Inferior parietal cortex (tissue), 1 donor: Measurements from ENCODE around the gene TRIM42.

Source experiments
- DNase-seq: peaks from one replicate; pipeline ENCODE4 v3.0.0-alpha.2; 2016; ENCODE audit errors: extremely low spot score

Gene TRIM42

DNA sequence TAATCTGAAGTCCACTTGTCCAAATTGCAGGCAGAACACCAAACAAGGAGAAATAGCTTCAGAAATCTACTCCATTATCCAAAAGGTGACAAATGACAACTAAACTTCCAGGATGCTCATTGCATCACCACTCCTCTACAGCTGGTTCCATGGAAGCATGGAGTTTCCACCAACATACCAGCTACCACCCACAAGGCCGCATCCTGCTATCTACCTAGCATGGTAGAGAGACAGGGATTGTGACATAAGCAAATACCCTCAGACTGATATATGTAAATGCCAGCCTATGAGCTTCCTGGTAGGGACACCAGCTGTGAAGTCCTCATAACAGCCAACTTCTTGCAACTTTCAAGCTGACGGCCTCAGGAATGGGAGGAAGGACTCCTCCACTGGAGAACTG lies at the start of gene TRIM42:
Gene TRIM42, plus strand, starts transcription at position 301 of the 400 bp plus-strand sequence. CDS start 166 bp downstream, outside the sequence.
- DNase-seq = no peak

GRCh38 chr3:140628606-140629005 lies 49.3 kb upstream of the TRIM42 start:
- no peak for DNase-seq

DNA sequence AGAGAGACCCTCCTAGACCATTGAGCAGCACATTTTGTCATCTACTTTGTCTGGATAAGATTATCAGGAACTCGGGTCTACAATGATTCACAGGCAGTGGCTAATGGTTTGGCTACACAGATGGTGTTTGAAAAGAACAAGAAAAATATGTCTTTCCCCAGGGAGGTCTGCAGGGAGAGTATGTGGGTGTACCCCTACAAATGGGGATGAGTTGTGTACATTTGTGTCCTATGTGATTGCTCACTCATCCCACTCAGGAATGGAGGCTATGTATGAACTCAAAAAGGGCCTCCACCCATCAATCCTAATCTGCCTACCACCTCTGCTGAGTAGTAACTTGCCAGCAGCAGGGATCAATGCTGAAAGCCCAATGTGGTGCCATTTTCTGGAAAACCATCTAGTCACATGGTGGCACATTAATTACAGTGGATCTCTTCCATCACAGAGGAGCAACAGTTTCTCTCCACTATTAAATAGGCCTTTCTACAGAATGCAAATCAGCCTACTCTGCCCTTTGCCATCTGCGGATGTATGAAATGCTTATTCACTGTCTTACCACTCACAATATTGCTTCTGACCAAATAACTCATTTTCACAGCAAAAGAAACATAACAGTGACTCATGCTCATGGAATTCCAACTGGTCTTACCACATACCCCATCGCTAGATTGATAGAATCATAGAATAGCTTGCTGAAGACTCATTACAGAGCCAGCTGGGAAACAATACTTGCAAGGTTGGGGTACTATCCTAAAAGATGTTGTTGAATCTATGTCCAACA lies 48.3 kb upstream of the TRIM42 start:
- DNase-seq = no peak

DNA sequence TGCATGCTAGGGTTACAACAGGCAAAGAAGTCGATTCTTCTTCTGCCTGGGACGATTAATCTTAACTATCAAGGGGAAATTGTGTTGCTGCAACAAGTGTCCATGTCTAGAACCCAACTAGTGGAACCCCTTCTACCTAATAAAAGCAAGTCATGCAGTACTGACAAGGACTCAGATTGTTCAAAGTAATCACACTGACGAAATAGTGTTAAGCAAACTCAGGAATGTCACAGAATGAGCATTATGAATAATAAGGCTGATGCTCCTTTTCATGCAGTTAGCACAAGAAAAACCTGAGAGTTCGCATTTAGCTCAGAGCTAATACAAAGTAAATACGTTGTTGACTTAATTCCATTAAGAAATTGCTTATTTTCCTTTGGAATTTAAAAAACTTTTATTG lies 47.5 kb upstream of the TRIM42 start:
- DNase-seq = no peak

DNA sequence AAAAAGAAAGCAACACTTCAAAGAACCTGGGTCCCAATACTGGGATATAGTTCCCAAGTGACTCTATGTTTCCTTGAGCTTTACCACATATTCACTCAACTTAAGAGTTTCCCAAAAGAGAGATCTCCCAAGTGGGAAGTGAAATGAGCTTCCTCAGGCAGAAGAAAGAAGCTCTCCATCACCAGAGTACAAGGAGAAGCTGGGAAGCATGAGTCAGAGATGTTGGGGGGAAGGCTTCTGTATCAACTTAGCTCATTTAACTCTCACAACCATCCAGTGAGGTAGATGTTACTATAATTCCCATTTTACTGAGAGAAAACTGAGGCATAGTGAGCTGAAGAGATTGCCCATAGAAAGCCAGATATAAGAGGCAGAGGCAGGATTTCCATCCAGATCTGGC lies 47.0 kb upstream of the TRIM42 start:
- DNase-seq = no peak

DNA sequence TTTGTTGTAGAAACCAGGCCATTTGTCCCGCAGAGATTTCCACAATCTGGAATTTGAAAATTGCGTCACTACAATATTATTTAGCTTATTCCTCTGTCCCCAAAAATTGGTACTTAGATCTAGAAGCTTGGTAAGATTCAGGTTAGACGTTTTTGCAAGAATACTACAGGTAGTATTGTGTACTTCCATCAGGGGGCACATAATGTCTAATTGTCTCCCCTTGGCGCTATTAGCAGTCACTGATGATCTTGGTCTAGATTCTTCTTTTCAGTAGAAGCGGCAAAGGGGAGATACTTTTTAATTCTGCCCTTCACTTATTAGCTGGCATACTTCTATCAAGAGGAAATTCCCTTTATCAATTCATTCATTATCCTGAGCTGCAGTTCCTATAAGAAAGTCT lies 42.6 kb upstream of the TRIM42 start:
- DNase-seq = no peak

- no peak for DNase-seq
These were observed 41.3 kb upstream of the TRIM42 start for GRCh38 chr3:140636406-140637138.

GRCh38 chr3:140651287-140651686 lies 26.6 kb upstream of the TRIM42 start:
- no peak for DNase-seq

DNA sequence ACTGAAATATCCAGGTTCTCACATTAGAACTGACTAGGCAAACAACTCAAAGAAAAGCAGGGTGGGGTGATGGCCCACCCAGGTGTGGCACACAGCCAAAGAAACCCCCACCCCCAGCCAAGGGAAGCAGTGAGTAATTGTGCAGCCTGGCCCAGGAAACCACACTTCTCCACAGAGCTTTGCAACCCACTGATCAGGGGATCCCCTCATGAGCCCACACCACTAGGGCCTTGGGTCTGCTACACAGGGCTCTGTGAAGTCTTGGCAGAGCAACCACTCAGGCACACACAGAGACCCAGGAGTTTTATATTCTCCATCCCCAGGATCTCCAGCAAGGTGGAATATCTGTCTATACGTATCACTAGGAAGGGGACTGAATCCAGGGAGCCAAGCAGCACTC lies 22.2 kb upstream of the TRIM42 start:
- no peak for DNase-seq

DNA sequence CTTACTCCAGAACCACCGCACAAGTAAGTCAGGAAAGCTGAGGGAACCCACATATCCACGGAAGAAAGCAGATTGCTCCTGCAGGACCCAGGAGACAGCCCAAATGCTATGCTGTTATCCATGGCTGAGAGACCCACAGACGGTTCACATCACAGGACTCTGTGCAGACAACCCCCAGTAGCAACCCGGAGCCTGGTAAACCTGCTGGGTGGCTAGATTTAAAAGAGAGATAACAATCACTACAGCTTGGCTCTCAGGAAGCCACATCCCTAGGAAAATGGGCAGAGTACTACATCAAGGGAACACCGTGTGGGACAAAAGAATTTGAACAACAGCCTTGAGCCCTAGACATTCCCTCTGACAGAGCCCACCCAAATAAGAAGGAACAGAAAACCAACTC lies 13.8 kb upstream of the TRIM42 start:
- DNase-seq = no peak

- DNase-seq = no peak
These were observed 4.7 kb downstream of the TRIM42 start for GRCh38 chr3:140682586-140682985.

DNA sequence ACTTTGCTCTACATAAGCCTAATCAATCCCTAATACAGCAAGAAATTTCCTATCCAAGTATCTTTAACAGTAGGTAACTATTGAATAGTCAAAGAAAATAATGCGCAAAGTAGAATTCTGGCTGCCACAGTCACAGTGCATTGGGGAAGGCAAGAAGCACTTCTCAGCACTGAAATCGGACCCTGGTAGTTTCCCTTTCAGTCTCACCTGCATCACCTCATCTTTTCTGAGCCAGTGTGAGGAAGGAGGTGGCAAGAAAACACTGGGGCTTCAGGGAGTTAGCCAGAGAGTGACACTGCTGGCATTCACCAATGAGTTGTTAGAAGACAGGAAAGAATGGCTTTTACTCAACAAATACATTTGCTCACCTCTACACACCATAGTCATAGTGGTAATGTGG lies 8.3 kb downstream of the TRIM42 start:
- no peak for DNase-seq

DNA sequence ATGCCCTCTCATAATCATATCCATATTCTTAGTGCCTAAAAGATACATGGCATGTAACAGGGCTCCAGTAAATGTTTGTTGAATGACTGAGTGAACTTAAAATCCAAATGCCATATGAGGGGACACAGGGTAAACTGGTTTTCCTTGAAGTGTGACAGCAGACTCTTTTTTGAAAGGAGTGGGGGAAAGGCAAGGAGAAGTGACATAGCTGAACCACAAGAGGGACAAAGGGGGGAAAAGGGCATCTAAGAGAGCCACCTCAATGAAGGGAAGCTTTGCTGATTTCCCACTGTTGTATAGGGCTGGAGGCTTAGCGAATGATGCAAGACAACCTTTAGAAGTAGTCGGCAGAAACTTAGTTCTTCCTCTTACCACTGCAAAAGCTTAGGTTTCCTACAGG lies 9.1 kb downstream of the TRIM42 start:
- no peak for DNase-seq

- no peak for DNase-seq
These were observed 17.6 kb downstream of the TRIM42 start for GRCh38 chr3:140695361-140696061.

DNA sequence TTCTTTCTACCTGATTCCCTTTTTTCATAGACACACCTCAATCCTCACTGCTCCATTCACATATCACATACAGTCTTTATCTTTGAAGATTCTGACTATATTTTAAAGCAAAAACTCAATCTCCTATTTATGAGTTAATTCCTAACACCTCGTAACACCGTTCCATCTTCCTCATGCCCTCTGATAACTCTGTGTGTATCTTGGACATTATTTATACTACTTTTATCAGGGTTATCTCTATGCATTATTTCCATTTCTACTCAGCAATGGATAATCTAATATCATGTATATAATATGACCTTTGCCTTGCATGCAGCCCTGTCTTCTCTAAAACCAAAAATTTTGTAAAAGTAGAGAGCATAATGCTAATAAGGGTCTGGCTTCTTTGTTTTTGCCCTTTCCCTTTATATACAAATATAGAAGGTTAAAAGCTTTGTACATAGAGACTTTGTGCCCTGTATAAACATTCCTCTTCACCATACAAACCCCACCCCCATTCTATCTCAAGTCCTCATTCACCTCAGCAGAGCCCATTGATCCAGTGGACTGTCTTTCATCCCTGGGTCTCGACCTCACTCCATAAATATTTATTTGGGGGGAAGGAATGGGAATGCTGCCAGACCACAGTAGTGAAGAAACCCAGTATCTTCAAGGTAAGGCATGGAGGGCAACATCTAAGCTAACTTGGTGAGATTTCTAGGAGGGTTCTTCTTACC lies 21.8 kb downstream of the TRIM42 start:
- no peak for DNase-seq

DNA sequence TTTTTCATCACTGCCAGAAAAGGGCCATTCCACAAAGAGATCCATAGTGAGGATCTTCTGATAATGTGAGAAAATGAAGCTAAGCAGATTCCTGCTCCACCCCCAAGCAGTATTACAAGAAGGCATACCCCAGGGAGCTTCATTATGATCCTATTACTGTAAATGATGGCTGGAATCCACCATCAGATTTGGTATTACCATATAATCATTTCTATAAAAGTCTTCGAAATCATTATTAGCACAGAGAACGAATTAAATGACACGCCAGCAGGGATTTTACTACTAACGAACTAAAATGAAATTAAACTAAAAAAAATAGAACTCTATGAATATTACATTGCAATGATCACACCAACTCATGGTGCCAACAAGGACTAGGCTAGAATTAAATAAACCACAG lies 24.4 kb downstream of the TRIM42 start:
- DNase-seq = no peak

DNA sequence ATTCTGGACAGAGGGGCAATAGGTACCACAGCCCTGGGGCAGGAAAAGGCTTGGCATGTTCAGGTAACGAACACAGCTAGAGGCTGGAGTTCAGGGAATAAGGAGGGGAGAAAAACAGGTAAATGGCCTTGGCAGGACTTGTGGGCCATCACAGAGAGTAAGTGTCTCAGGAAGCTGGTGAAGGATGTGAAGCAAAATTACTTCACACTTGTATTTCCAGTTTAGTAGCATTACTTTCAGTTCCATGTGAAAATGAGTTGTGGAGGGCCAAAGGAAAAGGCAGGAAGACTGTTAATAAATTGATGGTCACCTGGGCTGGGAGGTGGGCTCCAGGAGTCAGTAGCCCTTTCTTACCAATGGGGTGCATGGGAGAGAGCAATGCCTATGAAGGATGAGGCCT lies 25.6 kb downstream of the TRIM42 start:
- DNase-seq = no peak

- DNase-seq = no peak
These were observed 26.9 kb downstream of the TRIM42 start for GRCh38 chr3:140704733-140705132.

GRCh38 chr3:140705954-140706353 lies 28.1 kb downstream of the TRIM42 start:
- no peak for DNase-seq

DNA sequence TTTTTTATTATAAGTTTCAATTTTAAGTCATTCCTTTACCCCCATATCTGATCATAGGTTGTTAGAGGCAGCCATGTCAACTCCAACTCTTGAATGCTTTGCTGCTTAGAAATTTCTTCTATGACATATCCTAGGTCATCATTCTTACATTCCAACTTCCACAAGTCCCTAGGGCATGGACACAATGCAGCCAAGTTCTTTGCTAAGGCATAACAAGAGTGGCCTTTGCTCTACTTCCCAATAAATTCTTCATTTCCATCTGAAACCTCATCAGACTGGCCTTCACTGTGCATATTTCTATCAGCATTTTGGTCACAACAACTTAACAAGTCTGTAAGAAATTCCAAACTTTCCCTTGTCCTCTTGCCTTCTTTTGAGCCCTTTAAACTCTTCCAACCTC lies 28.5 kb downstream of the TRIM42 start:
- DNase-seq = no peak

GRCh38 chr3:140708815-140709214 lies 31.0 kb downstream of the TRIM42 start:
- DNase-seq = no peak

DNA sequence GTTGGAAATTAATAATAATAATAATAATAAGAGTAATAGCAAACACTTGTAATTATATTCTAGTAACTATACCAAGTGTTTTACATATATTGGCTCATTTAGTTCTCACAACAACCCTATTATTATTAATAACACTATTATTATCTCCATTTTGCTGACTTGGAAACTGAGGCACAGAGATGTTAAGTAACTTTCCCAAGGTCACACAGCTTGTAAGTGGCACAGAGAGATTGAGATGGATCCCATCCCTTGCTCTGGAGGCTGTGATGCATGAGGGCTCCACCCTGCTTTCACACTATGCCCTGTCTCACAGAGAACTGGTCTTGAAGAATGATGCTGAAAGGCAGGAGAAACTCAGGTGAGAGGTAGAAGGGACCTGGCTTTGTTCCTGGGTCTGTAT lies 31.9 kb downstream of the TRIM42 start:
- no peak for DNase-seq
